ENCODE data around the gene HMGA1. TPM values are rescaled to one million over a fixed set of nuclear protein-coding genes. Genes with fewer than 3 reads are reported as not detected.

Gene HMGA1
- total and polyA plus RNA-seq, 10 of the 15 experiments (the other 5 are each of a cell fraction or from before 2014, with no cell fraction given): 13.4 to 885 (median 508) TPM

GRCh38 chr6:34231566-34232336 is 4.9 kb upstream of the HMGA1 start:
- ChIA-PET SMC1A (ENCODE audit: uncharacterized antibody, unreplicated experiment) (no interaction called here), RAD21 (ENCODE audit: unreplicated experiment) (interaction anchor here (1.5 kb wide), 1 partner anchor 35 kb away, joined by 3 read pairs; no protein-coding TSS in a partner anchor), POLR2A (interaction anchor here (0.6 to 2.2 kb wide), 2 partner anchors 8 to 1315 kb away, joined by 3 to 7 read pairs; no protein-coding TSS in a partner anchor), CTCF (no interaction called here)
- no peak overlapping the region for H3K27ac ChIP-seq (ENCODE audit: control insufficient read depth, insufficient read depth)
- H3K9ac ChIP-seq (ENCODE audit: control insufficient read depth, insufficient read depth, low read length): no peak overlapping the region
- no TSS peak for BruUV-seq (replicated peaks)
- H4K20me1 ChIP-seq (ENCODE audit: control insufficient read depth, insufficient read depth): no peaks in the 10 kb centered on the region
- H3K4me1 ChIP-seq (ENCODE audit: control insufficient read depth, insufficient read depth, low read length): peaks cover 34% of the 10 kb centered on the region
- FAIRE-seq (no peak), DNase-seq (ENCODE audit: low read depth, low spot score) (no peak), ATAC-seq (no peak)
- no peak overlapping the region for H2AFZ ChIP-seq (ENCODE audit: control insufficient read depth, low read depth, low read length)
- peaks cover 3% of the 10 kb centered on the region for H3K79me2 ChIP-seq (ENCODE audit: control insufficient read depth, insufficient read depth, low read length)
- no peaks in the 10 kb centered on the region for H3K27me3 ChIP-seq (replicated peaks in 1 of 2; ENCODE audit: control insufficient read depth in 2 of 2, insufficient read depth in 2 of 2, low read length in 1 of 2)
- no peak overlapping the region for H3K4me2 ChIP-seq (ENCODE audit: control insufficient read depth, insufficient read depth)
- intact Hi-C loops (cut with micrococcal nuclease; ENCODE audit: unreplicated experiment) (no loop called here), in situ Hi-C loops (cut with MboI) (loop anchor here (25.0 kb wide), 1 partner anchor 381 kb away; no protein-coding TSS in a partner anchor)
- WGBS (ENCODE audit: insufficient coverage, insufficient replicate concordance, low lambda C conversion rate, missing lambda C conversion rate): 94% methylated on average over 17 of the region's 17 CpGs
- H3K4me3 ChIP-seq: no peak overlapping the region
- no peaks in the 10 kb centered on the region for H3K9me3 ChIP-seq (replicated peaks; ENCODE audit: control insufficient read depth, insufficient read depth, low read length)
- no peaks in the 10 kb centered on the region for H3K36me3 ChIP-seq (ENCODE audit: control insufficient read depth in 2 of 2, insufficient read depth in 2 of 2, low read length in 1 of 2)
- TF ChIP-seq MYC (IDR thresholded peaks at IDR 0.05; ENCODE audit: insufficient read depth, insufficient read length, insufficient replicate concordance, low read length, severe bottlenecking): no peak
- TF ChIP-seq CBX3 (IDR thresholded peaks at IDR 0.05; ENCODE audit: borderline replicate concordance, low read depth): no peak
- no peak for TF ChIP-seq CREB1 (IDR thresholded peaks at IDR 0.05; ENCODE audit: low read depth)
- TF ChIP-seq CHD1 (IDR thresholded peaks at IDR 0.05; ENCODE audit: low read depth, low read length): no peak
- no peak for TF ChIP-seq CHD2 (IDR thresholded peaks at IDR 0.05; ENCODE audit: borderline replicate concordance, low read depth, low read length)
- TF ChIP-seq BCLAF1 (IDR thresholded peaks at IDR 0.05): no peak
- no peak for TF ChIP-seq ZNF207 (IDR thresholded peaks at IDR 0.05; ENCODE audit: borderline replicate concordance)
- TF ChIP-seq CREM (IDR thresholded peaks at IDR 0.05; ENCODE audit: low read depth): no peak
- no peak for TF ChIP-seq RB1 (IDR thresholded peaks at IDR 0.05; ENCODE audit: borderline replicate concordance)
- TF ChIP-seq NKRF (conservative IDR thresholded peaks at IDR 0.05): no peak
- no peak for TF ChIP-seq CBFB (IDR thresholded peaks at IDR 0.05; ENCODE audit: low read depth)
- TF ChIP-seq ZSCAN29 (IDR thresholded peaks at IDR 0.05): no peak
- no peak for TF ChIP-seq SRF (IDR thresholded peaks at IDR 0.05; ENCODE audit: low read depth in 2 of 2, low read length in 2 of 2)
- no peak for TF ChIP-seq TBL1XR1 (IDR thresholded peaks at IDR 0.05; ENCODE audit: low read depth, low read length)
- TF ChIP-seq GABPA (IDR thresholded peaks at IDR 0.05; ENCODE audit: low read depth): no peak
- no peak for TF ChIP-seq IRF5 (IDR thresholded peaks at IDR 0.05; ENCODE audit: borderline replicate concordance)

Measured in GM12878 (cell line).